Effector memory CD8-positive, alpha-beta T cell (primary cell): ENCODE results near the gene SPEF2.
"Not testable (repeated sequence)": the region's sequence is repeated elsewhere in the genome, so short reads cannot be mapped to it uniquely, and the experiment has no call there.

Source experiments
- ATAC-seq: fragments of 150-1000 bp; cut with Tn5 transposase; replicated peaks from 2 replicates; pipeline ENCODE4 v1.10.0; 2021; ENCODE audit warnings: mild to moderate bottlenecking, moderate library complexity
- DNase-seq, 3 experiments: peaks; one replicate each; pipeline ENCODE4 v3.0.0; 2021
- H3K27ac Mint-ChIP-seq, 2 donors: one replicate each; pipeline ENCODE4 v1.8.0; 2022; ENCODE audit warnings: mild to moderate bottlenecking in 2 of 2, mixed read lengths in 2 of 2, moderate library complexity in 2 of 2
- H3K27me3 Mint-ChIP-seq, 2 donors: one replicate each; pipeline ENCODE4 v1.8.0; 2022; ENCODE audit warnings: mixed read lengths in 2 of 2
- H3K36me3 Mint-ChIP-seq: one replicate; pipeline ENCODE4 v1.8.0; 2022; ENCODE audit warnings: mild to moderate bottlenecking, moderate library complexity, mixed read lengths; ENCODE audit not compliant: insufficient read depth
- H3K4me1 Mint-ChIP-seq, 2 donors: one replicate each; pipeline ENCODE4 v1.8.0; 2022; ENCODE audit warnings: low read depth in 2 of 2, mixed read lengths in 2 of 2
- H3K4me3 Mint-ChIP-seq, 2 donors: one replicate each; pipeline ENCODE4 v1.8.0; 2022; ENCODE audit warnings: mild to moderate bottlenecking in 2 of 2, mixed read lengths in 2 of 2, moderate library complexity in 2 of 2
- H3K9me3 Mint-ChIP-seq, 2 donors: one replicate each; pipeline ENCODE4 v1.8.0; 2022; ENCODE audit warnings: mixed read lengths in 2 of 2

Gene SPEF2

GRCh38 chr5:35665096-35665495 lies 47.4 kb downstream of the SPEF2 start:
- H3K27me3 Mint-ChIP-seq = no peaks in the 10 kb centered on the region
- H3K4me1 Mint-ChIP-seq = peaks cover 19 to 20% of the 10 kb centered on the region in 2 donors
- H3K27ac Mint-ChIP-seq = no peak overlapping the region

GRCh38 chr5:35668319-35668718 lies 50.7 kb downstream of the SPEF2 start:
- ATAC-seq (no peak), DNase-seq (no peak)
- Mint-ChIP-seq H3K4me3 (no peak overlapping the region), H3K27ac (peak overlapping the region in 1 of 2 donors; percentile 35), H3K4me1 (peaks cover 27 to 42% of the 10 kb centered on the region in 2 donors), H3K27me3 (no peaks in the 10 kb centered on the region), H3K9me3 (no peaks in the 10 kb centered on the region), H3K36me3 (no peaks in the 10 kb centered on the region)

More at GRCh38 chr5:35665096-35665495, 47.4 kb downstream of the SPEF2 start:
- Mint-ChIP-seq H3K4me3 (no peak overlapping the region), H3K9me3 (no peaks in the 10 kb centered on the region), H3K36me3 (no peaks in the 10 kb centered on the region)
- ATAC-seq = no peak
- DNase-seq = no peak

DNA sequence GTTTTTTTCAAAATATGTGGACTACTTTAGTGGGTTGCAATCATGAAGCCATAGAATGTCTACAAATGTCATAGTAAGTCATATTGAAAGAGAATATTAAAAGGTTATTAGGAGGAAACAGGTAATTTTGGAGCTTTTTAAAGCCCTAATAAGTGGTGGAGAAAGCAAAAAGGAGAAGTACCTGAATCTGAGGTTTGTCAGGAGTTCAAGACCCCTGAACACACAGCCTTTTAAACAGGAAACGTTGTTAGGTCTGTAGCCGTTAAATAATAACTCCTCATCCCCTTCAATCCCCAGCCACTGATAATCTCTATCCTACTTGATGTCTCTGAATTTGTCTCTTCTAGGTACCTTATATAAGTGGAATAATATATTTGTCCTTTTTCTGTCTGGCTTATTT lies 51.1 kb downstream of the SPEF2 start:
- ATAC-seq (no peak), DNase-seq (no peak)
- H3K4me1 Mint-ChIP-seq = peaks cover 32 to 46% of the 10 kb centered on the region in 2 donors
- H3K4me3 Mint-ChIP-seq = no peak overlapping the region
- H3K27me3 Mint-ChIP-seq = no peaks in the 10 kb centered on the region
- no peaks in the 10 kb centered on the region for H3K36me3 Mint-ChIP-seq
- peak overlapping the region; percentile 61 to 88 for H3K27ac Mint-ChIP-seq
- H3K9me3 Mint-ChIP-seq = no peaks in the 10 kb centered on the region

- Mint-ChIP-seq H3K4me1 (peaks cover 26 to 35% of the 10 kb centered on the region in 2 donors), H3K27ac (peak overlapping the region; percentile 61 to 88), H3K9me3 (no peaks in the 10 kb centered on the region), H3K4me3 (peak overlapping the region; percentile 40 to 48), H3K27me3 (no peaks in the 10 kb centered on the region), H3K36me3 (no peaks in the 10 kb centered on the region)
- ATAC-seq (peak; percentile 75), DNase-seq (no peak)
Observed at GRCh38 chr5:35671541-35672295, 54.1 kb downstream of the SPEF2 start.

DNA sequence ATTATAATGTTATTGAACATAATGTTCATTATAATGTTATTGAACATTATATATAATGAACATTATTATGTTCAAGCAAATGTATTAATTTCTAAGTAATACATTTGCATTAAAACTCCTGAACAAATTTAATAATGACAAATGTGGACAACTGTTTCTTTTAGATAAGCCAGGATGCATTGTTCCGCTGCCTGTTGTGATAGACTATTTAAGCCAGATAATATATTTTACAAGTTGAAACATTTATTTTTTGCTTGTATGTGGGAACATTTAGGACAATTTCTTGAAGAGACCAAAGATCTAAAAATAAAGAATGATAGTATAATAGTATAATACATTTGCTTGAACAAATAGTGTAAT lies 54.6 kb downstream of the SPEF2 start:
- not testable (repeated sequence) for H3K27me3 Mint-ChIP-seq, H3K27ac Mint-ChIP-seq, DNase-seq, H3K4me3 Mint-ChIP-seq, ATAC-seq, H3K36me3 Mint-ChIP-seq, H3K9me3 Mint-ChIP-seq
- H3K4me1 Mint-ChIP-seq = peaks cover 26 to 35% of the 10 kb centered on the region in 2 donors

GRCh38 chr5:35672995-35673394 lies 55.3 kb downstream of the SPEF2 start:
- no peaks in the 10 kb centered on the region for H3K27me3 Mint-ChIP-seq
- ATAC-seq = peak; percentile 74
- peak overlapping the region; percentile 3 to 52 for H3K4me3 Mint-ChIP-seq
- H3K27ac Mint-ChIP-seq = peak overlapping the region; percentile 84
- peaks cover 26 to 35% of the 10 kb centered on the region in 2 donors for H3K4me1 Mint-ChIP-seq
- H3K36me3 Mint-ChIP-seq = no peaks in the 10 kb centered on the region
- no peaks in the 10 kb centered on the region for H3K9me3 Mint-ChIP-seq
- peak in 2 of 3 experiments; percentile 4 to 17 for DNase-seq

DNA sequence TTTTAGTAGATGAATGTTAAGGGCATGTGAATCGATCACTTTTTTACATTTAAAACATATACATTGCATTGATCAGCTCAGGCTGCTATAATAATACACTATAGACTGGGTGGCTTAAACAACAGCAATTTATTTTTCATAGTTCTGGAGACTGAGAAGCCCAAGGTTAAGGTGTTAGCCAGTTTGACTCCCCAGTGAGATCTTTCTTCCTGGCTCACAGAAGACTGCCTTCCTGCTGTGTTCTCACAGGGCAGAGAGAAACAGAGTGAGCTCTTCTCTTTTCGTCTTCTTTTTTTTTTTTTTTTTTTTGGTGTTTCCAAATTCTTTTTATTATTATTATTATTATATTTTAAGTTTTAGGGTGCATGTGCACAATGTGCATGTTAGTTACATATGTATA lies 56.4 kb downstream of the SPEF2 start:
- Mint-ChIP-seq H3K36me3 (no peaks in the 10 kb centered on the region), H3K4me1 (peaks cover 22 to 36% of the 10 kb centered on the region in 2 donors), H3K27ac (peak overlapping the region; percentile 84), H3K4me3 (peak overlapping the region; percentile 47 to 52), H3K9me3 (no peaks in the 10 kb centered on the region), H3K27me3 (no peaks in the 10 kb centered on the region)
- DNase-seq (no peak), ATAC-seq (peak; percentile 52)

GRCh38 chr5:35675392-35675791 lies 57.7 kb downstream of the SPEF2 start:
- no peaks in the 10 kb centered on the region for H3K27me3 Mint-ChIP-seq
- no peak overlapping the region for H3K4me3 Mint-ChIP-seq
- no peaks in the 10 kb centered on the region for H3K9me3 Mint-ChIP-seq
- H3K36me3 Mint-ChIP-seq = no peaks in the 10 kb centered on the region
- no peak overlapping the region for H3K27ac Mint-ChIP-seq
- H3K4me1 Mint-ChIP-seq = peaks cover 24 to 34% of the 10 kb centered on the region in 2 donors
- DNase-seq = no peak
- no peak for ATAC-seq

- H3K27me3 Mint-ChIP-seq = no peaks in the 10 kb centered on the region
- no peak overlapping the region for H3K27ac Mint-ChIP-seq
- H3K4me1 Mint-ChIP-seq = peaks cover 16 to 17% of the 10 kb centered on the region in 2 donors
- no peaks in the 10 kb centered on the region for H3K9me3 Mint-ChIP-seq
- no peak overlapping the region for H3K4me3 Mint-ChIP-seq
- ATAC-seq (no peak), DNase-seq (no peak)
- H3K36me3 Mint-ChIP-seq = no peaks in the 10 kb centered on the region
Observed at GRCh38 chr5:35677878-35678277, 60.2 kb downstream of the SPEF2 start.

DNA sequence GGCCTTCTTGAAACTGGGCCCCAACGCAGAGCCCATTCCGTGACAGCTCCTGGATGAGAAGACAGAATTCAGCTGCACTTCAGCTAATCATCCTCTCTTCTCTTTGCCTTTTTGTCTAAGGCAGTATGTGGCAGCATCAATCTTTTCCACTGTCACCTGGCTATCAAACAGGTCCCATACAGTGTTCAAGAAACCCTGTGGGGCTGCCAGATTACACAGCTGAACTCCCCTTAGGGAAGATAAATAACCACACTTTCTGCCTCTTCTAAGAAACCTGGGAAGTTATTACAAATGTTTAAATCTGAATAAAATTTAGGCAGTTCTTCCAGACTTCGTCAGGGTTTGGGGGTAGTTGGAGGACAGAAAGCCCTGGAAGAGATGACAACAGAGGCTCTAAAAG lies 61.0 kb downstream of the SPEF2 start:
- ATAC-seq = no peak
- H3K4me1 Mint-ChIP-seq = peaks cover 8 to 10% of the 10 kb centered on the region in 2 donors
- no peaks in the 10 kb centered on the region for H3K9me3 Mint-ChIP-seq
- H3K27me3 Mint-ChIP-seq = no peaks in the 10 kb centered on the region
- no peak overlapping the region for H3K4me3 Mint-ChIP-seq
- no peak overlapping the region for H3K27ac Mint-ChIP-seq
- DNase-seq = no peak
- no peaks in the 10 kb centered on the region for H3K36me3 Mint-ChIP-seq

DNA sequence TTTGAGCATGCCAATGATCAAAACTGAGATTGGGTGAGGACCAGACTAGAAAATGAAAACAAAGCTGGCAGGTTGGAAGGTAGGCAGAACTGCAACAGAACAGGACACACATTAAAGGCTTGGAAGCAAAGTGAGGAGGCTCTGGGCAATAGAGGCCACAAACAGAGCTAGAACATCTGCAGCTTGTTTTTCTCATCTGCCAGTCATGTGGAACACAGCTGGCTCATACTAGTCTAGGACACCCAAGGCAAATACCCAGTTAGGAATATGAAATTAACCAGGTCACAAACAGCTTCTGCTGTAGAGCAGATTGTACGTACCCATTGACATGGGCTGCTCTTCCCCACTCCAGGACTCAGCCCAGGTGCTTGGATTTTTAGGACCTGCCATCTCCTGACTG lies 61.7 kb downstream of the SPEF2 start:
- Mint-ChIP-seq H3K4me1 (peaks cover 5 to 6% of the 10 kb centered on the region in 2 donors), H3K4me3 (no peak overlapping the region), H3K27me3 (no peaks in the 10 kb centered on the region), H3K36me3 (no peaks in the 10 kb centered on the region), H3K27ac (no peak overlapping the region), H3K9me3 (no peaks in the 10 kb centered on the region)
- DNase-seq = no peak
- ATAC-seq = no peak

DNA sequence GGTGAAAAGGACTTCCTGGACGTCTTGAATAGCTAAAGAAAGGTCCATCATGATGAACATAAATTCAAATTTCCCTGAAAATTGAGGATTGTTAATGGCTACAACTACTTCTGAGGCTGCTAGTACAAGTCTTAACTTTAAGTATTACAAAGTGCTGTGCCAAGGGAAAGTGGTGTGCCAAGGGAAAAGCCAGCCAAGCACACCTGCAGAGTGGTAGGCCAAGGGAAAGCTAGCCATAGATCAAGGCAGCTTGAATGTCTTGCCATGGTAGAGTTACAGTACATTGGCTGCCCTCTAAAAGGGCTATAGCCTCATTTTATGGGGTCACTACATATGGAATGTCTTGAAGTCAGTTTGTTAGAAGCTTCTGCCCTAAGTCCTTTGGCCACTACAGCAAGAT lies 64.2 kb downstream of the SPEF2 start:
- Mint-ChIP-seq H3K27ac (no peak overlapping the region), H3K36me3 (no peaks in the 10 kb centered on the region), H3K4me3 (no peak overlapping the region), H3K27me3 (no peaks in the 10 kb centered on the region), H3K9me3 (no peaks in the 10 kb centered on the region), H3K4me1 (peaks cover 3 to 5% of the 10 kb centered on the region in 2 donors)
- ATAC-seq (no peak), DNase-seq (no peak)

GRCh38 chr5:35683466-35683865 lies 65.8 kb downstream of the SPEF2 start:
- no peak for DNase-seq
- ATAC-seq = no peak
- Mint-ChIP-seq H3K36me3 (no peaks in the 10 kb centered on the region), H3K4me1 (peaks cover 3 to 5% of the 10 kb centered on the region in 2 donors), H3K4me3 (no peak overlapping the region), H3K9me3 (no peaks in the 10 kb centered on the region), H3K27me3 (no peaks in the 10 kb centered on the region), H3K27ac (no peak overlapping the region)

DNA sequence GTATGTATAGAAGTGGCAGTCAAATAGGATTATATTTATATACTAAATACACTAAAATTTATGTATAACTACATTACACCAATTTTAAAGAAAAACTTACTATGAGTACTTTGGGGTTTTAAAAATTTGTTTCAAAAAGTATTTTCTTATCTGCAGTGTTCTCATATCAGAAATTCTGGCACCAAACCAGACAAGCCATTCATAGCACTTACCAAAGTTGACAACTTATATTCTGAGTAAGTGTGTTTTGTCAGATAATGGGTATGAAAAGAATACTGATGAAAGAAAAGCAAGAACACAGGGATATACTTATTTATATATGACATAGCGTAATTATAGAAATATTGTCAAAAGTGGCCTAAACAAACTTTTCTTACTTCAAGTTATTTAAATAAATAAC lies 67.5 kb downstream of the SPEF2 start:
- no peak for DNase-seq
- Mint-ChIP-seq H3K27me3 (no peaks in the 10 kb centered on the region), H3K9me3 (no peaks in the 10 kb centered on the region), H3K27ac (no peak overlapping the region), H3K36me3 (no peaks in the 10 kb centered on the region), H3K4me3 (no peak overlapping the region), H3K4me1 (no peaks in the 10 kb centered on the region)
- no peak for ATAC-seq
